ENCODE measurements around the gene HNRNPLL.

HNRNPLL gene

DNA sequence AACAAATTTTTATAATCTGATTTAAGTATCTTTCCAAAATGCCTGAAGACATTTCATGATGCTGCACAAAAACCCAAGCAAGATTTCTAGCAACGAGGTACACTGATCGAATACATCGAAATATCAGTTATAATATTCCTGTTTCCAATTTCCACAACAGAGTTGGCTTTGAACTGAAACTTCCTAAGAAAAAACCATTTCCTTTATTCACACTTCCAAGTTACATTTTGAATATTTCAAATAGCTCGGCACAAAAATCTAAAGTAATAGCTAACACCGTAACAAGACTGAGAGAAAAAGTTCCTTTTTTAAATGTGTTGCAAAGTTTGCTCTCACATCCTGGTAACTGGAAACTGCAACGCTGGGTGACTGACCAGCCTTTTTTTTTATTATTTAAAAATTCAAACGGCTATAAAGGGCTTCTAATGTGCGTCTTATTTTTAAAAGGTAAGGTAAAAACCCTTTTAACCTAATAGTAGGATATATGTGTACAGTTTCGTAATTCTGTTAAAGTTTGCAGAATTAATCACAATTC is 1.7 kb downstream of the HNRNPLL start:
- peak; percentile 11; the same call in 1 of the 2 replicates for TF ChIP-seq CSRNP3 (CRISPR knock-in tag; IDR thresholded peaks at IDR 0.05)
- no peak for TF ChIP-seq RARB (CRISPR knock-in tag; IDR thresholded peaks at IDR 0.05)
- no peak for ATAC-seq

GRCh38 chr2:38600242-38600891 is 2.4 kb downstream of the HNRNPLL start:
- TF ChIP-seq ZFP3 (CRISPR knock-in tag; IDR thresholded peaks at IDR 0.05) (0 out of 2 replicates have a peak, but pooled peaks have one; percentile 56), CSRNP3 (CRISPR knock-in tag; IDR thresholded peaks at IDR 0.05) (no peak)
- no peak for ATAC-seq

- no peak for ATAC-seq
- no peak for TF ChIP-seq ZNF70 (CRISPR knock-in tag; IDR thresholded peaks at IDR 0.05)
Measured at GRCh38 chr2:38599706-38600105, 3.0 kb downstream of the HNRNPLL start.

DNA sequence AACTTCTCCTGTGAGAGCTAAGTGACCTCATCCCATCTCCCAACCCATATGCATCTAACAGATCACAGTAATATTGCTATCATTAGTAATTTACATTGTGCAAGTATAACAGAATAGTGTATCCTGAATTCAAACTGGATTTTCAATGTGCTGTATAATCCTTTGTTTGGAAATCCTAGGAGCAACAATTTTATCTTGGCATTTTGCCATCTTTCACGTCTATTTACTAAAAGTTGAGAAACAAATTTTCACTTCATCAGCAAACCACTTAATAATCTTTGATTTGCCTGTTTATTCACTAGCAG is 3.8 kb downstream of the HNRNPLL start:
- no peak for ATAC-seq
- TF ChIP-seq, protein P1, sequence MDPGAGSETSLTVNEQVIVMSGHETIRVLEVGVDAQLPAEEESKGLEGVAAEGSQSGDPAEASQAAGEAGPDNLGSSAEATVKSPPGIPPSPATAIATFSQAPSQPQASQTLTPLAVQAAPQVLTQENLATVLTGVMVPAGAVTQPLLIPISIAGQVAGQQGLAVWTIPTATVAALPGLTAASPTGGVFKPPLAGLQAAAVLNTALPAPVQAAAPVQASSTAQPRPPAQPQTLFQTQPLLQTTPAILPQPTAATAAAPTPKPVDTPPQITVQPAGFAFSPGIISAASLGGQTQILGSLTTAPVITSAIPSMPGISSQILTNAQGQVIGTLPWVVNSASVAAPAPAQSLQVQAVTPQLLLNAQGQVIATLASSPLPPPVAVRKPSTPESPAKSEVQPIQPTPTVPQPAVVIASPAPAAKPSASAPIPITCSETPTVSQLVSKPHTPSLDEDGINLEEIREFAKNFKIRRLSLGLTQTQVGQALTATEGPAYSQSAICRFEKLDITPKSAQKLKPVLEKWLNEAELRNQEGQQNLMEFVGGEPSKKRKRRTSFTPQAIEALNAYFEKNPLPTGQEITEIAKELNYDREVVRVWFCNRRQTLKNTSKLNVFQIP (CRISPR knock-in tag; IDR thresholded peaks at IDR 0.05; ENCODE audit: borderline replicate concordance, low read depth): no peak
- TF ChIP-seq ISL1 (CRISPR knock-in tag; IDR thresholded peaks at IDR 0.05) (no peak), ZC3H10 (CRISPR knock-in tag; IDR thresholded peaks at IDR 0.05) (no peak), ZFP3 (CRISPR knock-in tag; IDR thresholded peaks at IDR 0.05) (no peak), ZNF8 (CRISPR knock-in tag; IDR thresholded peaks at IDR 0.05) (no peak), GLIS3 (CRISPR knock-in tag; IDR thresholded peaks at IDR 0.05) (no peak), CSDC2 (CRISPR knock-in tag; IDR thresholded peaks at IDR 0.05) (no peak), ZNF565 (CRISPR knock-in tag; conservative IDR thresholded peaks at IDR 0.05; ENCODE audit: low read depth) (no peak), CSRNP3 (CRISPR knock-in tag; IDR thresholded peaks at IDR 0.05) (no peak), BACH2 (CRISPR knock-in tag; IDR thresholded peaks at IDR 0.05; ENCODE audit: borderline replicate concordance) (no peak)

DNA sequence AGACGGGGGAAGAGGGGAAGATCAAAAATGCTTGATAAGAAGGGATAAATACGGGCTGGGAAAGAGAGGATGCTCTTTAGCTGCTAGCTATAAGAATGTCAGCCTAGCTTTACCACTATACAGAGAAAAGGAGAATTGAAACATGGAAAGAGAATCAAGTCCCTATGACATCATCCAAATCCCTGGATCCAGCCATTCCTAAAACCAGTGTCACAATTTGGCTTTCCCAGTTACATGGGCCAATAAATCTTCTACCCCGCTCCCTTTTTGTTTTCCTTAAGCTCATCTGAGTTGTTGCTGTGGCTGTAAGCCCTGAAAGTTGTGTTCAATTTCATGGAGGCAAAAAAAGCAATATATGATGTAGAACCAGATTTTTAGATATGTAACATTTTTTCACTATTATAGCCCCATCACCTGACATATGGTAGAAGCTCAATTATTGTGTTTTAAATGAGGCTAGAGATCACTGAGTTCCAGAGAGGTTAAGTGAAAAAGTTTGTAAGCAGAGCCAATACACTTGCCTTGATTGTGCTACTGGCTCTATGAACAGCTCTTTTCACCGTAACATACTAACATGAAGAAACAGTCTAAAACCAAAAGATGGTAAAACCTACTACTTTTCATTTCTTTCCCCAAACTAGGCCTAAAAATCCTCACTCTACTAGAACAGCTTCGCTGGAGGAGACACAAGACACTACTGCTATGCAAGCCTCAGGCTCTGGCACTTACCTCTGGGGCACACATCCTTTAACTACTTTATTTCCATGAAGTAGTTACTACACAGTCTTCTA is 4.3 kb downstream of the HNRNPLL start:
- no peak for ATAC-seq
- TF ChIP-seq, protein P1 (CRISPR knock-in tag; IDR thresholded peaks at IDR 0.05; ENCODE audit: borderline replicate concordance, low read depth): no peak
- TF ChIP-seq ARNTL (CRISPR knock-in tag; IDR thresholded peaks at IDR 0.05; ENCODE audit: borderline replicate concordance, low read depth) (no peak), ESRRG (CRISPR knock-in tag; IDR thresholded peaks at IDR 0.05) (0 out of 2 replicates have a peak, but pooled peaks have one; percentile 34), ZNF70 (CRISPR knock-in tag; IDR thresholded peaks at IDR 0.05) (no peak), CSRNP3 (CRISPR knock-in tag; IDR thresholded peaks at IDR 0.05) (no peak), CREB5 (CRISPR knock-in tag; IDR thresholded peaks at IDR 0.05; ENCODE audit: low read depth) (peak; percentile 46; the same call in 1 of the 2 replicates), PATZ1 (CRISPR knock-in tag; IDR thresholded peaks at IDR 0.05; ENCODE audit: borderline replicate concordance) (no peak), ZC3H10 (CRISPR knock-in tag; IDR thresholded peaks at IDR 0.05) (no peak), TCF4 (CRISPR knock-in tag; IDR thresholded peaks at IDR 0.05; ENCODE audit: borderline replicate concordance) (no peak)
